Astrocyte of the hippocampus (primary cell): Measurements from ENCODE around the gene CABP4.
A peak's percentile ranks its signal among the peaks of the same experiment; 100 is the strongest.

Experiments
- DNase-seq: peaks from one replicate; pipeline ENCODE4 v3.0.0; 2011; ENCODE audit warnings: low read depth, low spot score

Gene CABP4

DNA sequence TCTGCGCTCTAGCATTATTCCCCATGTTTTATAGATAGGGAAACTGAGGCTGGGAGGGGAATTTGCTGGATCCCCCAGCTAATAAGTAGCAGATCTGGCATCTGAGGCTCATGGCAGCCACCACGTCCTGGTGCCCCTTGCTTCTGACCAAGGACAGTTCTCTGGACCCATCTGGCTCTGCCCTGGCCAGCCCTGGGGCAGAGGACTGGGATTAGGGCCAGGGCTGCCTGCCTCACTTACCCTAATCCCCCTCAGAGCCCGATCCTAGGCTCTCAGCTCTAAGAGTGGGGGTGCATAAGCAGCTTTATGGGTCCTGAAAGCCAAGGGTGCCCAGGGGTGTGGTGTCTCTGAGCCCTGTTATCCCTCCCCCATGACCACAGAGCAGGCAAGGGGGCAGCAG lies at the start of gene CABP4:
Gene CABP4 (plus strand): TSS at position 301 of the 400 bp plus-strand sequence. CDS start 70 bp downstream, at position 371.
- DNase-seq: no peak

- no peak for DNase-seq
Observed at GRCh38 chr11:67405688-67406339, 49.3 kb upstream of the CABP4 start.

DNA sequence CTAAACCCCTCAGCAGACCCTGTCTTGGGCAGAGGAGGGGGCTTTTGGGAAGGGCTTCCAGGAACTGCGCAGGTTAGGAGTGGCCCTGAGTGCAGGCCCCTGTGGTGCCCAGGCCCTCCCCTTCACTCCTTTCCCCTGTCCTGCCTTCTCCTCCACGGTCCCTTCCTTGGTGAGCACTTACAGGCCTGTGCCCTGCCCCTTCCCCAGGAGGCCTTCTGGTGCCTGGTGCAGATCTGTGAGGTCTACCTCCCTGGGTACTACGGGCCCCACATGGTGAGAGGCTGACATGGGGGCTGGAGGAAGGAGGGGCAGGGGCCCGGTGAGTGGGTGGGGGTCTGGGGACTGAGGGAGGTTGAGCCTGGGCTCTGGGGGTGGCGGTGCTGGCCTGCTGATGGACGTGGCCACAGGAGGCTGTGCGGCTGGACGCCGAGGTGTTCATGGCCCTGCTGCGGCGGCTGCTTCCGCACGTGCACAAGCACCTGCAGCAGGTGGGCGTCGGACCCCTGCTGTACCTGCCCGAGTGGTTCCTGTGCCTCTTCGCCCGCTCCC lies 48.7 kb upstream of the CABP4 start:
- no peak for DNase-seq

DNA sequence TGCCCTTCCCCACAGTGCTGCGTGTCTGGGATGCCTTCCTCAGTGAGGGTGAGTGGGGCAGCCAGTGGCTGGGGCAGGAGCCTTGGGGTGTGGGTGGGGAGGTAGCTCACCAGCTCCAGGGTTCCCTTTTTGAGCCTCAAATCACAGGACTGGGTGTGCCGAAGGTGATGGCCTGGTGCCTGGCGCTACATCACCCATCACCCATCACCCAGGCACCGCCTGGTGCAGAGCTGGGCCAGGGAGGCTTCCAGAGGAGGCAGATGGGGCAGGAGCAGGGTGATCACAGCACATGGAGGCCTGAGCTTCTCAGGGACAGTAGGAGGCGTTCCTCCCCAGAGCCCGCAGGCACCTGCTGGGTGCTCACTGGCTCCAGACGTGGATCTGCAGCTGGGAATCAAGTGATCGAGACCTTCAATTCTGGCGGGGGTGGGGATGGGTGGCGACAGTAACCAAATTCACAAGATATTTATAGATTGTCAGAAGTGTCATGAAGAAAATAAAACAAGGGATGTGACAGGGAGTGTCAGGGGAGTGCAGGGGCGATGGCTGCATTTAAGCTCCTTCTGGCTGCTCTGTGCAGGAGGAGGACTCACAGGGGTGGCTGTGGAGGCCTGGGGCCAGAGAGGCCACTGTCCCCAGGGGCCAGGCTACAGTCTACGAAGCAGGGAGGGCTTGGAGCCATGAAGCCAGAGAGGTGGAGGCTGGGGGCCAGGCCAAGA lies 48.0 kb upstream of the CABP4 start:
- no peak for DNase-seq

DNA sequence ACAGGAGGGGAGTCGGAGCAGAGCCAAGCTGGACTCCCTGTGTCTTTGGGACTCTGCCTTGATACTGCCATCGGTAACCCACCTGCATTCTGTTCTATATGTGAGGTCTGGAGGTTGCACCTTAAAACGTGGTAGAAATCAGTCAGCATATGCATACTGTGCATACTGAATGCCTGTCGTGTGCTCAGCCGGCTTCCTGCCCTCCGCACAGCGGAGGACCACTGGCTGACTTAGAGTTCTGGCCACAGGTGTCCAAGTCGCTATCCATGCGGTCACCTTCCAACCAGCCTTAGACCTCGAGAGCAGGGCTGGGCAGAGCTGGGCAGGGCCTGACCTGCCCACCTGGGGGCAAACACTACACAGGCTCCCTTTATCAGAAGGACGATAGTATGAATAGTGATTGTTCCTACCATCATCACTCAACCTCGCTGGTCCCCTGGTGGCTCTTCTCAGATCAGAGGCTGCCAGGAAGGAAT lies 47.4 kb upstream of the CABP4 start:
- no peak for DNase-seq

DNA sequence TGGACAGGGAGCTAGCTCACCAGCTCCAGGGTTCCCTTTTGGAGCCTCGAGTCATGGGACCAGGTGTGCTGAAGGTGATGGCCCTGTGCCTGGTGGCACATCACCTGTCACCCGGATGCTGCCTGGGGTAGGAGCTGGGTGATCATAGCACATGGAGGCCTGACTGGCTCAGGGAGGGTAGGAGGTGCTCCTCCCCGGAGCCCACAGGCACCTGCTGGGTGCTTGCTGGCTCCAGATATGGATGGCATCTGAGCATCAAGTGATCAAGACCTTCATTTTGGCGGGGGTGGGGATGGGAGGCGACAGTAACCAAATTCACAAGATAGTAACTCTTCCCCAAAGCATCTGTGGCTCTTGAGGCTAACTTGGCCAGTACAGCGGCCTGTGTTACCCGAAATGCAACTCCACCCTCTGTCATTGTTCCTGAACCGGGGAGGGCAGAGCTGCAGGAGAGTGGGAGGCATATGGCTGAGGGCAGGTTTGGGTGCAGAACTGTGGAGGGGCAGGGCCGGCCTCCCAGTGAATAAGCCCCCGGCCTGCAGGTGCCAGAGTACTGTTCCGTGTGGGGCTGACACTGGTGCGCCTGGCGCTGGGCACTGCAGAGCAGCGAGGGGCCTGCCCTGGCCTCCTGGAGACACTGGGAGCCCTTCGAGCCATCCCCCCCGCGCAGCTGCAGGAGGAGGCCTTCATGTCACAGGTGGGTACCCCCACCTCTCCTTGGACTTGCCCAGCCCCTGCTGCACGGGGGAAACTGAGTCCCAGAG lies 46.5 kb upstream of the CABP4 start:
- no peak for DNase-seq

DNA sequence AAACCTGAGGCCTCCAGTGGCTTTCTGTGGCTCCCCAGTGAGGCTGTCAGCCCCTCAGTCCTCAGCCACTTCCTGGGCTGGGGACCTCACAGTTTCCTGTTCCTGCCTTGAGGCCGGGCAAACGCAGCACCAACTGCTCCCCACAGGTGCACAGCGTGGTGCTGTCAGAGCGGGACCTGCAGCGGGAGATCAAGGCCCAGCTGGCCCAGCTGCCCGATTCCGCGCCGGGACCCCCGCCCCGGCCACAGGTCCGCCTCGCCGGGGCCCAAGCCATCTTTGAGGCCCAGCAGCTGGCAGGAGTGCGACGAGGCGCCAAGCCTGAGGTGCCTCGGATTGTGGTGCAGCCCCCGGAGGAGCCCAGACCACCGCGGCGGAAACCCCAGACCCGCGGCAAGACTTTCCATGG lies 45.9 kb upstream of the CABP4 start:
- no peak for DNase-seq

GRCh38 chr11:67409781-67410368 lies 45.3 kb upstream of the CABP4 start:
- DNase-seq: no peak

- no peak for DNase-seq
Observed at GRCh38 chr11:67410369-67410831, 44.8 kb upstream of the CABP4 start.

GRCh38 chr11:67410984-67411784 lies 44.0 kb upstream of the CABP4 start:
- DNase-seq: no peak

- no peak for DNase-seq
Observed at GRCh38 chr11:67411785-67412152, 43.4 kb upstream of the CABP4 start.

DNA sequence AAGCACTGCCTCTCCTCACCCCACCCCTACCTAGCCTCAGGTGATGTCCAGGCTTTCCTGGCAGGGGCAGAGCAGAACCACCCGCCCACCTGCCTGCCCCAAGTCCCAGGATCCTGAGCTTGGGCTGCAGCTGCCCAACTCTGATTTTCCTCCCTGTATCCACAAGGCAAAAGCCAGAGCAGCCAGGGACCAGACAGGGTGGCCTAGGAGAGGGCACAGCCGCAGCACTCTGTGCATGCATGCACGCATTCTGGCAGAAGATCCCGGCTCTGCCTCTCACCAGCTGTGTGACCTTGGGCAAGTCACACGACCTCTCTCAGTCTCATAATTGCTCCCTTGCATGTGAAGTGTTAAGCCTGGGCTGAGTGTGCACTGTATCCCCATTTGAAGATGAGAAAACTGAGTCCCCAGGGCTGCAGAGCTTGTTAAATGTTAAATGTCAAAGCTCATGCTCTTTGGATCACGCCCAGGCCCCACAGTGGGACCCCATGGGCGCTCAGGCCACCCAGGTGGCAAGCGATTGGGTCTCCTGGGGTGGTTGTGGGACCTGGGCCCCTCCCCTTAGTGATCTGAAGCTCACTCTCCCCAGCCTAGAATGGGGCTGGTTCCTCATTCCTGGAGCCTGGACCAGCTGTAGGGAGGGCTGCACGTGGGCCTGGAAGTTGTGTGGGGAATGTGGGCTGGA lies 42.5 kb upstream of the CABP4 start:
- DNase-seq: no peak

DNA sequence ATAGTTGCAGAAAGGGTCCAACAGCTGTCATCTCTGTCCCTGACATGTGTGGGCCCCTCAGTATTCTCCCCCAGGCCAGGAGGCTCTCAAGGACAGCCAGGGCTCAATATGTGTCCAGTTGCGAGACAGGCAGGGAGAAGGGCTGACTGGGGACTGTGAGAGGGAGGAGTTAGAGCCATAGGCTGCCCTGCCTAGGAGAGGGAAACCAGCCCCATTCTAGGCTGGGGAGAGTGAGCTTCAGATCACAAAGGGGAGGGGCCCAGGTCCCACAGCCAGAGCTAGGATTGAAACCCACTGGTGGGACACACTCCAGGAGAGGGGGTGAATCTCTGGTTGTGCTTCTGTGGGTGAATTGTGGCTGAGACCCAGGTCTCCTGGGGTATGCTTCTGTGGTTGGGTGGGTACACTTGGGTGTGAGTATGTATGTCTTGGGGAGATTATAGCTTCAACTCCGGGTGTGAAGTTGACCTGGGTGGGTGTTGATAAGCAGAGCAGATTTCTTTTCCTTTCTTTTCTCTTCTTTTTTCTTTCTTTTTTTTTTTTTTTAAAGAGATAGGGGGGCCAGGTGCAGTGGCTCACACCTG lies 41.8 kb upstream of the CABP4 start:
- DNase-seq: no peak

DNA sequence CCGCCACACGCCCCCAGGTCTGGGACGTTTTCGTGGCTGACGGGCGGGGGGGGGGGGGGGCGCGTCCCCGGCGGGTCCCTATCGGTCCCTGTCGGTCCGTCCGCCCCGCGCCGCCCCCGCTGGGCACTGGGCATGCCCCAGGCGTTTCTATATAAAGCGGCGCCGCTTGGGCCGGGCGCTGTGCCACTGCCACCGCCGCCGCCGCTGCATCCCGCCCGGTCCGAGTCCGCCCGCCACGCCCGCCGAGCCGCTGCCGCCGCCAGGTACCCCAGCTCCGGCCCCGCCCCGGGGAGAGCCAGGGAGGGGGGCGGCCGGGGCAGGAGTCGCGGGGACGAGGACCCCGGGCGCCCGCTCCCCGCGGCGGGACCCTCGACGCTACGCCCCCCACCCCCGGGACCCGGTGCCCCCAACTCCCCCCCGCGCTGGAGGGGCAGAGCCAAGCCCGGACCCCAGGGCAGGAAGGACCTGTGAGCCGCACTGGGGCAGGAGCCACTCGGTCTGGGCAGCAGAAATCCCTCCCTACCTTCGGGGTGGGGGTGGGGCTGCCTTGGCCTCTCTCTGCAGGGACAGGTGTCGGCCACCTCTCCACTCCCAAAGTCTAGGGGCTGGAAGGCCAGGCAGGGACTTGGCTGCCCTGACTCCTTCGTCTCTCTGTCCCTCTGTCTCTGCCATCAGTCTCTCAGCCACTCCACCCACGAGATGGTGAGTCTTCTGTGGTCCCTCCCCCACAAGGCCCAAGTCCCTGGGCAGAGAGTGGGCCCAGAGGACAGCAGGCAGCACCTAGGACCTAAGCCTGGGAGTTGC lies 39.5 kb upstream of the CABP4 start, which contains the start of gene CARNS1:
Gene CARNS1 (plus strand): TSS at position 178 of the 804 bp plus-strand sequence. CDS start 522 bp downstream, at position 700.
- no peak for DNase-seq

GRCh38 chr11:67416416-67417335 lies 38.5 kb upstream of the CABP4 start:
- peak; percentile 36 for DNase-seq

GRCh38 chr11:67417425-67417824 lies 37.7 kb upstream of the CABP4 start:
- DNase-seq: no peak

DNA sequence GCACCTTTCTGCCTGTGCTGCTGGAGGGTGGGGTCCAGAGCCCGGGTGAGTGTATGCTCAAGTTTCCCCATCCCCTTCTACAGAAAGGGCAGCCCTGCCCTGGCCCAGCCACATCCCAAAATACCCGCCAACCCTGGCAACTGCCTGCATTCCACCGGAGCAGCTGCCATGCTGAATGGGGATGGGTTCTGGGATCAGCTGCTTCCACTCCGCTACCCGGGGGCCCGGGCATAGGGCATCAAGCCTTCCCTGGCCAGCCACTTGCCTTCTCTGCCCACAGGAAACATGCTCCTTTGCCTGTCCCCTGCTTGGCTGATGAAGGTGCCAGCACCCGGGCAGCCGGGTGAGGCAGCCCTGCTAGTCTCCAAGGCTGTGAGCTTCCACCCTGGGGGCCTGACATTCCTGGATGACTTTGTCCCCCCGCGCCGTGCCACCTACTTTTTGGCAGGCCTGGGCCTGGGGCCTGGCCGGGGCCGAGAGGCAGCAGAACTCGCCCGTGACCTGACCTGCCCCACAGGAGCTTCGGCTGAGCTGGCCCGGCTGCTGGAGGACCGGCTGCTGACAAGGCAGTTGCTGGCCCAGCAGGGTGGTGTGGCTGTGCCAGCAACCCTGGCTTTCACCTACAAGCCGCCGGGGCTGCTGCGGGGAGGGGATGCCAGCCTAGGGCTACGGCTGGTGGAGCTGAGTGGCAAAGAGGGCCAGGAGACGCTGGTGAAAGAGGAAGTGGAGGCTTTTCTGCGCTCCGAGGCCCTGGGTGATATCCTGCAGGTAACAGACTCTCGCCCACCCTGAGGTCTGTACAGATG lies 36.5 kb upstream of the CABP4 start:
- DNase-seq: peak; percentile 30
